GM10248 (cell line): Measurements from ENCODE around the gene PLEKHA7.

Source experiments
- CTCF ChIA-PET: fragments of 300-600 bp; sonication (Branson Sonifier 250); formaldehyde crosslinking; extraction: SDS; loops from one replicate; lab custom pipeline; 2021; ENCODE audit warnings: antibody characterized with exemption; lab: Yijun Ruan, JAX
- POLR2A ChIA-PET: fragments of 350-650 bp; sonication (Branson Sonifier 250); formaldehyde crosslinking; extraction: SDS; loops from one replicate; lab custom pipeline; 2020; ENCODE audit warnings: antibody characterized with exemption; lab: Yijun Ruan, JAX
- DNase-seq: peaks from one replicate; pipeline ENCODE4 v3.0.0; 2012; ENCODE audit errors: extremely low spot score
- TF ChIP-seq, protein P1 (sequence below): IDR thresholded peaks from 2 replicates; pipeline ENCODE4 v1.5.1; 2012; ENCODE audit warnings: mild to moderate bottlenecking, low read depth; ENCODE audit errors: extremely low read depth, missing control alignments, control extremely low read depth

PLEKHA7 gene

DNA sequence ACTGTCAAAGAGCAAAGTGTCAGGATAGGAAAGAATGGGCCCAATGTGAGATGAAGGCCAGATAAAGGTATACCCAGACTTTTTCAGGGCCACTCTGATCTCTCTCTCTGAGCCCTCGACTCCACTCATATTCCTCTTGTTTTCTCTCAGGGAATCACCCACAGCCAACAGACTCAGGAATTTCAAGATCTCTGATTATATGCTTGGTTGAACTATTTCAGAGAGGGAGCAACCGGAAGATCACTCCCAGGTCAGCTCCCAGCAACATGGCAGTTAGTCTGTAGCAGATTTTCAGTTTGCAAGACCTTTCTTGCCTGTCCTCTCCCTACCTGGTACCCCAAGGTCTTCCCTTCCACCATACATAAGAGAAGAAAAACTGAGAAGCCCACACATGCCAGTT is 173.3 kb downstream of the PLEKHA7 start:
- TF ChIP-seq, protein P1, sequence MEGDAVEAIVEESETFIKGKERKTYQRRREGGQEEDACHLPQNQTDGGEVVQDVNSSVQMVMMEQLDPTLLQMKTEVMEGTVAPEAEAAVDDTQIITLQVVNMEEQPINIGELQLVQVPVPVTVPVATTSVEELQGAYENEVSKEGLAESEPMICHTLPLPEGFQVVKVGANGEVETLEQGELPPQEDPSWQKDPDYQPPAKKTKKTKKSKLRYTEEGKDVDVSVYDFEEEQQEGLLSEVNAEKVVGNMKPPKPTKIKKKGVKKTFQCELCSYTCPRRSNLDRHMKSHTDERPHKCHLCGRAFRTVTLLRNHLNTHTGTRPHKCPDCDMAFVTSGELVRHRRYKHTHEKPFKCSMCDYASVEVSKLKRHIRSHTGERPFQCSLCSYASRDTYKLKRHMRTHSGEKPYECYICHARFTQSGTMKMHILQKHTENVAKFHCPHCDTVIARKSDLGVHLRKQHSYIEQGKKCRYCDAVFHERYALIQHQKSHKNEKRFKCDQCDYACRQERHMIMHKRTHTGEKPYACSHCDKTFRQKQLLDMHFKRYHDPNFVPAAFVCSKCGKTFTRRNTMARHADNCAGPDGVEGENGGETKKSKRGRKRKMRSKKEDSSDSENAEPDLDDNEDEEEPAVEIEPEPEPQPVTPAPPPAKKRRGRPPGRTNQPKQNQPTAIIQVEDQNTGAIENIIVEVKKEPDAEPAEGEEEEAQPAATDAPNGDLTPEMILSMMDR, result no peak
- POLR2A ChIA-PET, result no interaction called here
- CTCF ChIA-PET, result interaction anchor here (1.1 kb wide), 2 partner anchors 10 to 20 kb away, joined by 4 to 5 read pairs; no protein-coding TSS in a partner anchor

GRCh38 chr11:16839821-16840220 is 174.4 kb downstream of the PLEKHA7 start:
- POLR2A ChIA-PET, result no interaction called here
- TF ChIP-seq, protein P1, result no peak
- CTCF ChIA-PET, result interaction anchor here (1.1 kb wide), 2 partner anchors 9 to 19 kb away, joined by 4 to 5 read pairs; no protein-coding TSS in a partner anchor
- DNase-seq, result no peak

More for the DNA sequence above, 173.3 kb downstream of the PLEKHA7 start:
- DNase-seq, result no peak

- CTCF ChIA-PET, result interaction anchor here (1.0 to 6.3 kb wide), 3 partner anchors 13 to 88 kb away, joined by 3 to 69 read pairs (median 35); no protein-coding TSS in a partner anchor
- POLR2A ChIA-PET, result no interaction called here
These were observed 179.8 kb downstream of the PLEKHA7 start for GRCh38 chr11:16834384-16834783.

GRCh38 chr11:16833026-16833425 is 181.2 kb downstream of the PLEKHA7 start:
- TF ChIP-seq, protein P1, result no peak
- ChIA-PET CTCF (interaction anchor here (0.9 to 6.3 kb wide), 3 partner anchors 12 to 46 kb away, joined by 3 to 69 read pairs (median 4); no protein-coding TSS in a partner anchor), POLR2A (no interaction called here)
- no peak for DNase-seq

More at GRCh38 chr11:16834384-16834783, 179.8 kb downstream of the PLEKHA7 start:
- no peak for DNase-seq
- TF ChIP-seq, protein P1, result no peak

GRCh38 chr11:16832193-16832539 is 182.0 kb downstream of the PLEKHA7 start:
- POLR2A ChIA-PET, result no interaction called here
- TF ChIP-seq, protein P1, result no peak
- CTCF ChIA-PET, result interaction anchor here (1.2 to 6.3 kb wide), 2 partner anchors 11 to 77 kb away, joined by 3 to 69 read pairs; no protein-coding TSS in a partner anchor

GRCh38 chr11:16831316-16832192 is 182.7 kb downstream of the PLEKHA7 start:
- TF ChIP-seq, protein P1, result no peak
- CTCF ChIA-PET, result interaction anchor here (0.9 to 6.3 kb wide), 6 partner anchors 9 to 232 kb away, joined by 3 to 69 read pairs (median 3); no protein-coding TSS in a partner anchor
- no peak for DNase-seq
- POLR2A ChIA-PET, result no interaction called here

More at GRCh38 chr11:16832193-16832539, 182.0 kb downstream of the PLEKHA7 start:
- no peak for DNase-seq
